Measurements from ENCODE around the gene USP7. TPM values are rescaled to one million over a fixed set of nuclear protein-coding genes. Genes with fewer than 3 reads are reported as not detected.
A peak's percentile ranks its signal among the peaks of the same experiment; 100 is the strongest.

The USP7 gene
- total and polyA plus RNA-seq, 8 donors = 13.0 to 56.5 (median 39.8) TPM

DNA sequence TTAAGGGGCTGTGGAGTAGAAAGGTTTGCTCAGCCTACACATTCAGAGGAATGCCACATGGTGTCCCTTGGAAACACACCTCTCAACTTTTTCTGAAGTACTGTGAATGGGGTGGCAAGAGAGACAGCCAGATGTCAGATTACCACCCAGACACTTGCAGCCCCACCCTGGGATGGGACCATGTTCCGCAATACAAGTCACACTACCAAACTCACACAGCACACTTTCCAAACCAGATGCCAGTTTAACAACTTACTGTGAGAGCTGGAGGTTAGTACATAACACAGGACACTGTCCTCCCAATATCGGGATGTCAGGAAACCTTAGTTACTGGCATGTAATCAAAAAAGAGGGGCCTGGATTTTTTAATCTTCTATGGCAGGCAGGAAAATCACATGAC, 7.9 kb downstream of the USP7 start:
- WGBS, 2 donors = 50 to 52% methylated on average over 2 of the region's 2 CpGs
- no peaks in the 10 kb centered on the region for H3K36me3 ChIP-seq
- H3K9me3 ChIP-seq = no peaks in the 10 kb centered on the region
- no peak overlapping the region for H3K27ac ChIP-seq
- intact Hi-C loops (cut with DNase I) = no loop called here
- H3K4me1 ChIP-seq = peaks cover 59 to 66% (median 64%) of the 10 kb centered on the region in 3 donors
- ATAC-seq (peak in 1 of 4 donors; percentile 2), FAIRE-seq (no peak), DNase-seq (no peak)
- TF ChIP-seq, protein P1, sequence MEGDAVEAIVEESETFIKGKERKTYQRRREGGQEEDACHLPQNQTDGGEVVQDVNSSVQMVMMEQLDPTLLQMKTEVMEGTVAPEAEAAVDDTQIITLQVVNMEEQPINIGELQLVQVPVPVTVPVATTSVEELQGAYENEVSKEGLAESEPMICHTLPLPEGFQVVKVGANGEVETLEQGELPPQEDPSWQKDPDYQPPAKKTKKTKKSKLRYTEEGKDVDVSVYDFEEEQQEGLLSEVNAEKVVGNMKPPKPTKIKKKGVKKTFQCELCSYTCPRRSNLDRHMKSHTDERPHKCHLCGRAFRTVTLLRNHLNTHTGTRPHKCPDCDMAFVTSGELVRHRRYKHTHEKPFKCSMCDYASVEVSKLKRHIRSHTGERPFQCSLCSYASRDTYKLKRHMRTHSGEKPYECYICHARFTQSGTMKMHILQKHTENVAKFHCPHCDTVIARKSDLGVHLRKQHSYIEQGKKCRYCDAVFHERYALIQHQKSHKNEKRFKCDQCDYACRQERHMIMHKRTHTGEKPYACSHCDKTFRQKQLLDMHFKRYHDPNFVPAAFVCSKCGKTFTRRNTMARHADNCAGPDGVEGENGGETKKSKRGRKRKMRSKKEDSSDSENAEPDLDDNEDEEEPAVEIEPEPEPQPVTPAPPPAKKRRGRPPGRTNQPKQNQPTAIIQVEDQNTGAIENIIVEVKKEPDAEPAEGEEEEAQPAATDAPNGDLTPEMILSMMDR (IDR thresholded peaks at IDR 0.05) = no peak
- no peak overlapping the region for H3K4me3 ChIP-seq
- H3K27me3 ChIP-seq = no peaks in the 10 kb centered on the region

DNA sequence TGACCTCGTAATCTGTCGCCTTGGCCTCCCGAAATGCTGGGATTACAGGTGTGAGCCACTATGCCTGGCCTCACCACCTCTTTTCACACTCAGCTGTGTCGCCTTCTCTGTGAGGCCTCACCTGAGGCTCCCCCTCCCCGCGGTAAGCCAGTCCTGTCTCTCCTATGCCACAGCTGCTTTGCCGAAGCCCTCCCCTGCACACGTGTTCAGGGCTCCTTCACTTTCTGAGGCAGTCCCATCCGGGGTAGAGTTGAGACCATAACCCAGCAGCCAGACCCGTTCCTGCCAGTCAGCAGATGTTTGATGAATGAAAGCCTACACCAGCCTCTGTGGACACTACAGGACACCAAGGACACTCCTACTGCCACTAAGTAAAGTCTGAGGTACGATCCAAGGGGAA, 10.6 kb downstream of the USP7 start:
- H3K27ac ChIP-seq = no peak overlapping the region
- TF ChIP-seq, protein P1 (IDR thresholded peaks at IDR 0.05) = no peak
- no peak for ATAC-seq
- intact Hi-C loops (cut with DNase I) = no loop called here
- peaks cover 46 to 58% (median 48%) of the 10 kb centered on the region in 3 donors for H3K4me1 ChIP-seq
- FAIRE-seq = no peak
- H3K4me3 ChIP-seq = no peak overlapping the region
- H3K36me3 ChIP-seq = no peaks in the 10 kb centered on the region
- no peaks in the 10 kb centered on the region for H3K27me3 ChIP-seq
- no peak for DNase-seq
- H3K9me3 ChIP-seq = no peaks in the 10 kb centered on the region
- WGBS, 2 donors = 61 to 67% methylated on average over 11 of the region's 11 CpGs

DNA sequence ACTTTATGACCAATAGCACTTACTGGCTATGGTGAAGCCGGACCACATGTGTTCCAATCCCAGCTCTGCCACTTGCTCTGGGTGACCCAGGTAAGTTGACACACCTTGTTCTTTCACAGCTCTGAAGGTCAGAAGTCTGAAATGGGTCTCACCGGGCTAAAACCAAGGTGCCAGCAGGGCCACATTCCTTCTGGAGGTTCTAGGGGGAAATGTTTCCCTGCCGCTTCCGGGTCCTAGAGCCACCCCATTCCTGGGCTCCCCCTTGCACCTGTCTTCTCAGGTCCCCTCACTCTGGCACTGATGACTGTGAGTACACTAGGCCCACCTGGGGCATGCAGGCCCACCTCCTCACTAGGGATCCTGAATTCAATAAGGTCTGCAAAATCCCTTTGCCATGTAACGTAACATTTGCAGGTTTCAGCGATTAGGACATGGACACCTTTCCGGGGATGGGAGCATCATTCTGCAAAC, 11.4 kb downstream of the USP7 start:
- ATAC-seq = peak in 3 of 4 donors; percentile 37 to 67 (median 53)
- no peaks in the 10 kb centered on the region for H3K27me3 ChIP-seq
- no peak overlapping the region for H3K4me3 ChIP-seq
- intact Hi-C loops (cut with DNase I) = no loop called here
- H3K36me3 ChIP-seq = no peaks in the 10 kb centered on the region
- no peaks in the 10 kb centered on the region for H3K9me3 ChIP-seq
- WGBS, 2 donors = 65 to 68% methylated on average over 7 of the region's 7 CpGs
- peaks cover 41 to 52% (median 43%) of the 10 kb centered on the region in 3 donors for H3K4me1 ChIP-seq
- no peak for FAIRE-seq
- TF ChIP-seq, protein P1 (IDR thresholded peaks at IDR 0.05) = no peak
- H3K27ac ChIP-seq = no peak overlapping the region
- DNase-seq = no peak

DNA sequence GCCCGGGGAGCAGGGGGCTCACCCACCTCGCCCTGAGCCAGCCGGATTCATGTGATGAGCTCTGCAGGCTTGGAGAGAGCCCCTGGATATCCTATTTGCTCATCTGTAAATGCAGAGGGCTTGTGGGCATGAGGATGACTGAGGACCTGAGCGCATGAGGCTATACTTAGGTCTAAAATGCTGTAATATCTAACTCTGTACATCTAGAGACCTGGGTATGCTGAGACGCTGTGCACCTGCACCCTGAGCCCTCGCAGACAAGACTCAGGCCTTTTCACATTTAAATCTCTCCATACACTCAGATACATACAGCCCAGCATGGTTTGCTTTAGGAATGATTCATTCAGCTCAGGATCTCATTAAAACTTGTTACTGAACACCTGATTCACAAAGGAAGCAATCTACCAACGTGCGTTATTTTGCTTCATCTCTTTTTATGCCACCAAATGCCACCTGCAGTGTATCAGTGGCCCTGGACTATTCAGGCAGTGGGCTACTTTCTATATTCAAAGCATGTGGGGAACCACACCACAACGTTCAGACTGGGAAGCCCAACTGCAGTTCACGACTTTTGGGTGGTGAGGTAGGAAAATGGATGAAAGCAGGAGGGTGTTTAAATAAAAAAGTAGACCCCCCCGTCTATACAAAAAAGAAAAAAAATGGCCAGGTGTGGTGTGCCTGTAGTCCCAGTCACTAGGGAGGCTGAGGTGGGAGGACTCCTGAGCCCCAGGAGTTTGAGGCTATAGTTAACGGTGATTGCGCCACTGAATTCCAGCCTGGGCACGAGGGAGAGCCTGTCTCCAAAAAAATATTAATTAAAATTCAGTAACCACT, 12.0 kb downstream of the USP7 start:
- DNase-seq = no peak
- Histone ChIP-seq H3K27me3 (no peaks in the 10 kb centered on the region), H3K27ac (no peak overlapping the region), H3K9me3 (no peaks in the 10 kb centered on the region), H3K36me3 (no peaks in the 10 kb centered on the region), H3K4me1 (peaks cover 37 to 51% (median 39%) of the 10 kb centered on the region in 3 donors), H3K4me3 (no peak overlapping the region)
- 62 to 69% methylated on average over 14 of the region's 14 CpGs for WGBS, 2 donors
- TF ChIP-seq, protein P1 (IDR thresholded peaks at IDR 0.05) = no peak
- no peak for FAIRE-seq
- ATAC-seq = no peak
- intact Hi-C loops (cut with DNase I) = no loop called here

DNA sequence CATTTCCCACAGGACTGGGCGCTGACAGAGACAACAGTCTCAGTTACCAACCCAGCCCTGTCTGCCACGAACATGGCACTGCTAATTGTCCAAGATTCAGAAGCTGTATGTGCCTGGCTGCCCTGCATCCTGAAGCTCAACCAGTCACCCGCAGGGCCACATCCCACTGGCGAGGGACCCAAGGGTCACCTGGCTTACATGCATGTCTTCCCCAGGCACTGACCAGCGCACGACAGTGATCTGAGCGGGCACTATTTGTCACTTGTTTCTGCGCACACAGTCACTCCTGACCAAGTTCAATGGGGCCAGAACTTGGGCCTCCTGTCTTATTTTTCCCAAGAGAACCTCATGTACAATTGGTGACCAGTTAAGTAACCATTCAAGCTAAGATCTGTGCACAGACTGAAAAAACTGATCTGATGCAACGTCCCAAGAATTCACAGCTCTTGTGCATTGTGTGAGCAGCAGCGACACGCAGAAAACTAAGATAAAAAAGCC, 13.1 kb downstream of the USP7 start:
- Histone ChIP-seq H3K27ac (no peak overlapping the region), H3K4me3 (no peak overlapping the region), H3K27me3 (no peaks in the 10 kb centered on the region), H3K36me3 (no peaks in the 10 kb centered on the region), H3K4me1 (peaks cover 28 to 43% (median 32%) of the 10 kb centered on the region in 3 donors), H3K9me3 (no peaks in the 10 kb centered on the region)
- ATAC-seq (peak in 2 of 4 donors; percentile 10 to 42), DNase-seq (peak in 1 of 6 donors; percentile 32), FAIRE-seq (no peak)
- intact Hi-C loops (cut with DNase I) = no loop called here
- TF ChIP-seq, protein P1 (IDR thresholded peaks at IDR 0.05) = no peak
- 47 to 54% methylated on average over 11 of the region's 11 CpGs for WGBS, 2 donors
